GM10248 (cell line): ENCODE results near the gene PDLIM5.
"Not testable (repeated sequence)": the region's sequence is repeated elsewhere in the genome, so short reads cannot be mapped to it uniquely, and the experiment has no call there.

Source experiments
- CTCF ChIA-PET: fragments of 300-600 bp; sonication (Branson Sonifier 250); formaldehyde crosslinking; extraction: SDS; loops from one replicate; lab custom pipeline; 2021; ENCODE audit warnings: antibody characterized with exemption; lab: Yijun Ruan, JAX
- POLR2A ChIA-PET: fragments of 350-650 bp; sonication (Branson Sonifier 250); formaldehyde crosslinking; extraction: SDS; loops from one replicate; lab custom pipeline; 2020; ENCODE audit warnings: antibody characterized with exemption; lab: Yijun Ruan, JAX
- DNase-seq: peaks from one replicate; pipeline ENCODE4 v3.0.0; 2012; ENCODE audit errors: extremely low spot score
- TF ChIP-seq, protein P1 (sequence below): IDR thresholded peaks from 2 replicates; pipeline ENCODE4 v1.5.1; 2012; ENCODE audit warnings: mild to moderate bottlenecking, low read depth; ENCODE audit errors: extremely low read depth, missing control alignments, control extremely low read depth

The PDLIM5 gene

DNA sequence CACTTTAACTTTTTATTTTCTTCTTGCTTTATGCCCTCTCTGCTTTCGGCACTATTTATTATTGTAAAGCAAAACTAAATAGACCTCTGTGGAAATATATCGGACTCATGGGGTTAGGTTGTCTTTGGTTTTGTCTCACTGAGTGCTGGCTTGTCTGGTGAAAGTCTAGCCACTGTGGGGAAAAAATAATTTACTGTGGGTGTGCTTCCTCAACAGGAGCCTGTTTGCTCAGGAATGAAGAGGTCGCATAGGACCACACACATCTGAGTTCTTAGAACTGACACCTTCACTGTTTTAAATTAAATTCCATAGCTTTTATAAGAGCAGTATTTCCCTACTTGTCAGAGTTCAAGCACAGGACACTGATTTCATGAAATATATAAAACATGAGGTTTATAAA, 203.0 kb downstream of the PDLIM5 start:
- ChIA-PET CTCF (no interaction called here), POLR2A (no interaction called here)
- DNase-seq = no peak
- TF ChIP-seq, protein P1, sequence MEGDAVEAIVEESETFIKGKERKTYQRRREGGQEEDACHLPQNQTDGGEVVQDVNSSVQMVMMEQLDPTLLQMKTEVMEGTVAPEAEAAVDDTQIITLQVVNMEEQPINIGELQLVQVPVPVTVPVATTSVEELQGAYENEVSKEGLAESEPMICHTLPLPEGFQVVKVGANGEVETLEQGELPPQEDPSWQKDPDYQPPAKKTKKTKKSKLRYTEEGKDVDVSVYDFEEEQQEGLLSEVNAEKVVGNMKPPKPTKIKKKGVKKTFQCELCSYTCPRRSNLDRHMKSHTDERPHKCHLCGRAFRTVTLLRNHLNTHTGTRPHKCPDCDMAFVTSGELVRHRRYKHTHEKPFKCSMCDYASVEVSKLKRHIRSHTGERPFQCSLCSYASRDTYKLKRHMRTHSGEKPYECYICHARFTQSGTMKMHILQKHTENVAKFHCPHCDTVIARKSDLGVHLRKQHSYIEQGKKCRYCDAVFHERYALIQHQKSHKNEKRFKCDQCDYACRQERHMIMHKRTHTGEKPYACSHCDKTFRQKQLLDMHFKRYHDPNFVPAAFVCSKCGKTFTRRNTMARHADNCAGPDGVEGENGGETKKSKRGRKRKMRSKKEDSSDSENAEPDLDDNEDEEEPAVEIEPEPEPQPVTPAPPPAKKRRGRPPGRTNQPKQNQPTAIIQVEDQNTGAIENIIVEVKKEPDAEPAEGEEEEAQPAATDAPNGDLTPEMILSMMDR = no peak

DNA sequence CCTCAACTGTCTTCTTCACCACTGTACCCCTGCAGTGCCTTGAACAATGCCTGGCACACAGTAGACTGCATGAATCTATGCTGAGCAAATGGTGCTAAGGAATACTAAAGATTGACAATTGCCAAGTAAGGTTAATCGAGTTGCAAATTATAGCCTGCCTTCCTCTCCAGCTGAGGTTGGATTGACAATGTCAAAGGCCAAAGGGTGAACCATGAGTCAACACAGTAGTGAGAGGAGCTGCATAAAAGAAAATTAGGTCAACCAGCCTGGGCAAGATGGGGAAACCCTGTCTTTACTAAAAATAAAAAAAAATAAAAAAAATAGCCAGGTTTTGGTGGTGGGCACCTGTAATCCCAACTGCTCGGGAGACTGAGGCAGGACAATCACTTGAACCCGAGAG, 208.9 kb downstream of the PDLIM5 start:
- DNase-seq = no peak
- TF ChIP-seq, protein P1 = no peak
- ChIA-PET POLR2A (no interaction called here), CTCF (interaction anchor here (1.4 kb wide), 1 partner anchor 13 kb away, joined by 4 read pairs; no protein-coding TSS in a partner anchor)

GRCh38 chr4:94665021-94665420, 213.3 kb downstream of the PDLIM5 start:
- POLR2A ChIA-PET, CTCF ChIA-PET, DNase-seq: not testable (repeated sequence)

GRCh38 chr4:94665500-94666404, 214.0 kb downstream of the PDLIM5 start:
- TF ChIP-seq, protein P1 = no peak
- POLR2A ChIA-PET = no interaction called here
- no peak for DNase-seq
- CTCF ChIA-PET = interaction anchor here (1.2 kb wide), 1 partner anchor 259 kb away, joined by 3 read pairs; no protein-coding TSS in a partner anchor

DNA sequence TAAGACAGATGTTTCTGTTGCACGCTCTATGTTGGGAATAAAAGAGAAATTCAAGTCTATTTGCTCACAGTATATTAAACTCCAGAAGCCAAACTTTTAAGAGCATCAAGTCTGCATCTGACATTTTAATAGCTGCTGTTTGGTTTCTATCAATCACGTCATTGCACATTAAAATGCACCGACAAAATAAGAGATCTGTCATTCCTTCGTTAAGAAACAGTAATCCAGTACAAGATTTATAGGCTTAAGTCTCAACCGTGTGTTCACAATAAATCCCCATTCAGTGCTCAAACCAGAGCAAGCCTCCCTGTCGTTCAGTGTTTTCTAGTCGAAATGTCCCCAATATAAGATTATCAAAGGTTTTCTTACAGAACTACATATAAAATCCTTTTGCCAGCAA, 217.0 kb downstream of the PDLIM5 start:
- CTCF ChIA-PET = no interaction called here
- no peak for DNase-seq
- POLR2A ChIA-PET = no interaction called here

GRCh38 chr4:94669672-94670664, 218.2 kb downstream of the PDLIM5 start:
- POLR2A ChIA-PET = no interaction called here
- CTCF ChIA-PET = no interaction called here
- DNase-seq = no peak
- TF ChIP-seq, protein P1 = no peak

More for the DNA sequence above, 217.0 kb downstream of the PDLIM5 start:
- TF ChIP-seq, protein P1 = no peak
